ENCODE measurements around the gene TTC28.

The TTC28 gene

DNA sequence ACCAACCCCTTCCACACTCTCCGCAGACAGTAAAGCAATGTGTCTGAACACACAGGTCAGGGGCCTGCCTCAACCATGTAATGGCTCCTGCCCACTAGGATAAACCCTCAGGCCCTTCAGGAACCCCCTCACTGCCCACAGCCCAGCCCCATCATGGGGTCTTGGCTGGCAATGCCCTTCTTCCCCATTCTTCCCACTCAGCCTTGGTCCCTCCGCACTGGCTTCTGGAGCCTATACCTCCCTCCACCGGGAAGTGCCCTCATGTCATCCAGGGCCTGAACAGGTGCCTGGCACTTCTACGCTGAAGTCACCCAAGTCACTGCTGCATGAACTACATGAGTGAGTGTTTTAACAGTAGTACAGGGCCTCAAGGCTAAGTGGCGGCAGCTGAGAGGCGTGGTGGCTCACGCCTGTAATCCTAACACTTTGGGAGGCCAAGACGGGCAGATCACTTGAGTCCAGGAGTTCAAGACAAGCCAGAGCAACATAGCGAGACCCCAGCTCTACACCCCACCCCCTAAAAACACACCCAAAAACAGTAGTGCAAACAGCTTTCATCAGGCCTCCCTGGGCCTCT lies 685.8 kb downstream of the TTC28 start:
- no peak for DNase-seq

DNA sequence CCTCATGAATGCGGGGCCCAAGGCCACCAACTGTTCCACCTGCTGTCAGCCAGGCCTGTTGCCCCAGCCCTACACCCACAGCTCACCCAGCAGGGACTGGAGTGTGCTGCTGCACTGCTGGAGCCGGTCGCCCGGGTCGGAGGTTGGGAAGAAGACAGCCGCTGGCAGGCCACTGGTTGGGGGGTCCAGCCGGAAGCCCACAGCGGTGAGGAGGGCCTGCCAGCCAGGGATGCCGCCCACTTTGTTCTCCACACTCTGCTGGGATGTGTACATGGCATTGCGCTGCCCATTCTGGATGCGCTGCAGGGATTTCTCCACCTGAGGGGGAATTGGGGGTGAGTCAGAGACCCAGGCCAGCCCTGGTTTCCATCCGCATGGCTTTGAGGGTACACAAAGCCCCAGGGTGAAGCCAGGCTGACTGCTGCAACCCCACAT lies 686.4 kb downstream of the TTC28 start:
- no peak for DNase-seq

DNA sequence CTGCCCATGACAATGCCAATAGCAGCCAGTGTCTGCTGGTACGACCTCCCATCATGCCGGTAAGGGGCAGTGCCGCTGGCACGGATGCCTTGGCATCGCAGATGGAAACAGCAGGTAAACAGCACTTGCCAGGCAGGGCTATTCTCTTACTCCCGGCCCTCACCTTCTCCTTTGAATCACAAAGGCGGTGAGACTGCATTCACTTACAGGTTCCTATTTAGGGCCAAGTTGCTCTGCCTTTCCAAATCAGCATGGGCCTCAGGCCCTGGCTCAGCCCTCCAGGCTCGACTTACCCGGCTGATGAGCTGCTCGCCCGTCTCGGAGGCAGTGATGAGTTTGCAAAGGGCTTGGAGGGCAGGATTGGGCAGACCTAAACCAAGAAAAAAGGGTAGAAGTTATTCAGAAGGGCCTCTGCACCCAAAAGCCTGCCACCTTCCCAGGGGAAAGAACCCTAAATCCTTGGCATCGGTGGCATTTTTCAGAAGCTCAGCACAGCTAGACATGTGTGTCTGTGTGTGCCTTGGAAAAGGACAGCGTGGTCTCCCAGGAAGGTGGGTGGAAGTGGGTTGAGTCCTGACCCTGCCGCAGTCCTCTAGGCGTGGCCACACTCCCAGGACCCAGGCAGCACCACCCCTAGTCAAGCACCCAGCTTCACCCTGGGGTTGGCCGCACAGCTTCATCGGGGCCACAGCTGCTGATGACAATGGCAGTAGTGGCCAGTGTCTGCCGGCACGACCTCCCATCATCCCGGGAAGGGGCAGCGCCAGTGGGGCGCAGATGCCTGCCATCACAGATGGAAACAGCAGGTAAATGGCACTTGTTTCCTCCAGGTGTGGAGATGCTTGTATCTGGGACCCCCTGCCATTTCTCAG lies 687.1 kb downstream of the TTC28 start:
- no peak for DNase-seq

DNA sequence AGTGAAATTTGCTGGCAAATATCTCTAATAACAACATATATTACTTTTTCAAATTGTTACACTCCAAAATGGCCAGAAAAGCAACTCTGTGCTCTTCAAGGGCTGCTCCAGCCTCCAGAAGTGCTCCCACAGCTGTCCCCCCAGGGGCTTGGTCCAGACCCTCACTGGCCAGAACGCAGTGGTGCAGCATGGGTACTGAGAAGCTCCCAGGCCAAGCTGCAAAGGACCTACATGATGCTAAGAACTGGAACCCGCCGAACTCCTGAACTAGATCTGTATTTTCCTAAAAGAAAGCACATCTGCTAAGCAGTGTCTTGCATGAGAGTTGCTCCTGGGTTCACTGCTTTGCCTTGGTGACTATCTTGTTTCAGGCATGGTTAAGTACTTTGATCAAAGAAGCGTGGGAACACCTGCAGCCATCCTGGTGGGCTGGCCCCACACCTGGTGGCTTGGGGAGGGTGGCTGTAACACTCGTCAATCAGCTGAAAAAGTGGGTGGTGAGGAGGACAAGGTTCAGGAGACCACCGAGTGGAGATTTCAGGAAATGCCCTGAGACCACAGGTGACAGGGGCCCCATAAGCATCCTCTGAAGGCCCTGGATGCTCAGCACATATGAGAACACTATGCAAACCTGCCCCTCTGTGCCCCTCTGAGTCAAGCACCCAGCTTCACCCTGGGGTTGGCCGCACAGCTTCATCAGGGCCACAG lies 687.9 kb downstream of the TTC28 start:
- DNase-seq = no peak

DNA sequence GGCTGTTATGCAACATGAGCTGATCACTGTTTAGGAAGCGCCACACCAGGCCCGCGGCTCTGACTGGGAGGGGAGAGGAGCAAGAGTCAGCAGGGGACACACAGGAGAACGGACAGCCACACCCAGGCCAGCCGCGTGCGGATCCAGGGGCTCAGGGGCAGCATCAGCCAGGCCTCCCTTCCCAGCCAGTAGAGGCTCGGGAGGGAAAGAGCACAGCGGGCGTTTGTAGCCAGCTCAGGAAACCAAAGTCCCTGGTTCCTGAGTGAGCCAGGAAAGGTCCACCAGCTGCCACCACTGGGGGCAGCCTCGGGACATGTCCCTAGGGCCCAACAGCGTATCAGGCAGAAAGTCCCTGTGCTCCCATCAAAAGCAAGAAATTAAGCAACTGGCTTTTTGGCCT lies 688.8 kb downstream of the TTC28 start:
- DNase-seq = no peak

DNA sequence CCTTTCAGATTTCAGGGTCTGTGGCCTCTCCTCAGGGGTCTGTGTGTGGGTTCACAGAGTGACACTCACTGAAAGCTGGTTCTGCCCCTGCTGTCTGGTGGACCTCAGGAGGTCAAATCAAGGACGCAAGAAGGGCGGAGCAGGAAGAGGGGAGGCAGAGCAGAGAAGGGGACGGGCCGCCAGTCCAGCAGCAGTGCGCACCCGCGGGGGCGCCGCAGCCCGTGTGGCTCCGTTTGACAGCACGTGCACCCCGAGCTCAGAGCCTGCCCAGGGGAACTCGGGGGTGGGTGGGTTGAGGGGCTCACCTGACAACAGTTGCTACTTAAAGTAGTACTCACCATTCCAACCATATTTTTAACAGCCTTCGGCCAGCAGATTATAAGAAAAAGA lies 689.2 kb downstream of the TTC28 start:
- no peak for DNase-seq

DNA sequence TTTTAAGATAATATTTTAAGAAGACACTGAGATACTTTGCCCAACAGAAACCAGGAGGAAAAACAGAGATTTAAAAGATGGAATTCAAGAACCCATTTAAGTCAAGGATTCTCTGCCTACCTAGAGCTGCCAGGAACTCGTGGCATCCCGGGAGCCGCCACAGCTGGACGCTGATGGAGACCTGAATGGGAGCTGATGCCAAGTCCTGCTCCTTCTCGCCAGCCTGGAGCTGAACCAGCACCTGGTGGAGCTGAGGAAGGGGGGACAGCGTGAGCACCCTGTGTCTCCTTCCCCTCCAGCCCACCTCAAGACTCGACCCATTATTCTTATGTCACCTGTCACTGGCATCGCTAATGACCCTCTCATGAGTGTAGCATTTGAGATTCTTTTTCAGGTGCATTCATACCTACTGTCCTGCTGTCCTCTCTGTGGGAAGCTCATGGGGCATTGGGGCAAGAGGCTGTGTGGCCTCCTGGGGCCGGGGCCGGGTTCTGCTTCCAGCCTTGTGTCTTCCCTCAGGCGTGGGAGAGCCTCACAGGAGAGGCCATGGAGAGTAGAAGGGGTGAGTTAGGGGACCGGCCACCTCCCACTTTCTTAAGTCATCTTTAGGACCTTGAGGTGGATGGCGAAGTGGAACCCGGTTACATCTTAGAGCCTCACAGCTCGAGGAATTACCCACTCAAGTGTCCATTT lies 689.7 kb downstream of the TTC28 start:
- no peak for DNase-seq

DNA sequence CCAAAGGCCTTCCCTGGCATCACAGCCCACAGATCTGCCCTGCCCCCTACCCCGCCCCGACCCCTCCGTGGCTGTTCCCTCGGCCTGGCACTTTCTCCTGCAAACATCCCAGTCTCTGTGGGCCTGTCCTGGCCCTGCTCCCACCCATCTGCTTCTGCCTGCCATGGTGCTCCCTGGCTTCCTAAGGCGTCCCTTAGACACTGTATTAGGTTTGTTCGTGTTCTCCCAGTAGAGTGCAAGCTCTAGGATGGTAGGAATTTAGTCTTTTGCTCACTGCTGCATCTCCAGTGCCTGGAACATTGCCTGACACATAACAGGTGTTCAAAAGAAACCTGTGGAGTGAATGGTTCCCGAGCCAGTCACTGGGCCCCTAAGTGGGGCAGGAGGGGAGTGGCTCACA lies 690.9 kb downstream of the TTC28 start:
- no peak for DNase-seq

DNA sequence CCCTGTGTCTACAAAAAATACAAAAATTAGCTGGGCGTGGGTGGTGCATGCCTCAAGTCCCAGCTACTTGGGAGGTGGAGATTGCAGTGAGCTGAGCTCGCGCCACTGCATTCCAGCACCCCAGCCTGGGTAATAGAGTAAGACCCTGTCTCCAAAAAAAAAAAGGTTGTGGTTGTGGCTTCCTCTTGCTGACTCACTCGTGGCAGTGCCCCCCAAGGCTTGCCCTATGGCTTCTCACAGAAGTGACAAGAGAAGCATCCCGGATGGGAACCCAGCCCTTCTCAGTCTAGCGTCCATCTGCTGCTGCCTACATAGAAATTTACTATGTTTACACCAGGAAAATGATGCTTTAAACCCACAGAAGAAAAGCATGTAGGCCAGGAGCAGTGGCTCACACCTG lies 692.1 kb downstream of the TTC28 start:
- DNase-seq = no peak

DNA sequence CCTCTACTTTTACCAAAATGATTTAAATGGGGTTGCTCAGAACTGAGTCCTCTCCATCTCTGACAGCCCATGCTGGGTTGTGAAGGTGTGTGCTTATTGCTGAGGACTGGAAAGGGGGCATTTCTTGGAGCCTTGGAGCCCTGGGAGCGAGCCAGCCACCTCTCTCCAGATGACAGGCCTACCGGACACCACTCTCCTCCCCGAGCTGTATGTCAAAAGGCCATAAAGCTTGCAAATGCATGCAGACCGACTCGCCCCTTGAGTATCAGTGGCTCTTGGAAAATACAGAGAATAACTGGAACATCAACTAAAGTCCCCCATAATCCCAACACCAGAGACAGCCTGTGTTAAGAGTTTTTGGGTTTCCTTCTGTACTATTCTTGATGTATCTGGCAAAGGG lies 692.7 kb downstream of the TTC28 start:
- no peak for DNase-seq

DNA sequence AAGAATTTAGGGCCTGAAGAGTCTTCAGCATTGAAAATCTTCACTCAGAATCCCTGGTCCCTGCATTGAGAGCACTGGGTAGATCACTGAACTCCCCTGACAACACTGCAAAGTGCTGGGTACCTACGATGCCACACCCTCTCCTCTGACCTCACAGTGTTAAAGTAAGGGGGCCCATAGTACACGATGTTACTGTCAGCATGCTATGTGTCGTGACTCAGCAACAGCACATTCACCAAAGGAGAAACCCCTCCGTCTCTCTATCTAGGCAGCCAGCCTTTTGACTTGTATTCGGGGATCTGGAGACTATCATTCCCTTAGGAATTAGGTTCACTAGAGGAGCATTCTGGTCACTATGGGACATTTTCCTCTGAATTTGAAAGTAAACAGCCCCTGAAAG lies 693.2 kb downstream of the TTC28 start:
- DNase-seq = no peak

DNA sequence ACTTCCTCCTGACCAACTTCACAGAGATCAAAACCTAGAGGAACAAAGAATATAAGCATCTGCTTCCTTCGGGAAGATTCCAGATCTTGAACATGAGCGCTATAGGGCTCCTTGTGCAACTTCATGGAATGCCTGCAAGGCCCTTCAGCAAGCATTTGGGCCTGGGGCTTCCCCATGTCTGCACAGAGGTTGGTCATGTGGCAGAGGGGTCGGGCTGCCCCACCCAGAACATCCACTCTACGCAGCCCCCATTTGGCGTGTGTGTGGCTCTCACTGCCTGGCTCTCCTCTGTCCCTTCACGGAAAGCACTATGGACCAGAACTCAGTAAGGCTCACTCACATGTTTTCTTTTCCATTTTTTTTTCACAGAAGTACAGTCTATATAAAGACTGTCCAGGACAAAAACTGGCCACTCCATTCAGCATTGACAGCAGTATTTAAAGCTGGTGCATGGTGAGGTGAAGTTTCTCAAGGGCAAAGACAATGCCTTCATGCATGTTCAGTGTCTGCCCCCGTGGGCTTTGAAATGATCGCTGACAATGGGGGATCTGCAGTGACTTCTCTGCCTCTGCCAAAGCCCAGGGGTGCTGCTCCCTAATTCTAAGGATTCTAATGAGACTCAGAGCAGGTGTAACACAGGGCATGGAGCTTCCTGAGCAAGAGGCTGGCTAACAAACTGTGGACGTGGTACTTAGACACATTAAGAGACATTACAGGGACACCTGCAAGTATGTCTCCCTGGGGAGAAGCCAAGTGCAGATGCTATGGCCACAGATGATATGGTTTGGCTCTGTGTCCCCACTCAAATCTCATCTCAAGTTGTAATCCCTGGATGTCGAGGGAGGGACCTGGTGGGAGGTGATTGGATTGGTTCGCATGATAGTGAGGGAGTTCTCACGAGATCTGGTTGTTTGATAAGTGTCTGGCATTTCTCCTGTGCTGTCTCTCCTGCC lies 694.0 kb downstream of the TTC28 start:
- no peak for DNase-seq

DNA sequence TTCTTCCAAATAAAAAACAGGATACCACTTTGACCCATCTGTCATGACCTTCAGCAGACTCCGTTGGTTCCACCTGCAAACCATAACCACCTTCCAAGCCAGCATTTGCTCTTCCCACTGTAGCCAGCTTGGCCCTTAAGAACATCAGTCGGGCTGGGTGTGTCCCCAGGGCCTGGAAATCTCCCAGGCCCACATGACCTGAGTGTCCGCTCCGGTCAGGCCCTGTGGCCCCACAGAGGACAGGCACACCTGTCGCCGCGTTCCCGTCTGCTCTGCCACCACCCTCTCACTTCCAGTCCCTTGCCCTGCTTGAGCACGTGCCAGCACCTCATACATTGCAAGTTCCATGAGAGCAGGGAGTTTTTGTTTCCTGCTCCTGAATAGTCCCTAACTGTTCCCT lies 694.9 kb downstream of the TTC28 start:
- no peak for DNase-seq

DNA sequence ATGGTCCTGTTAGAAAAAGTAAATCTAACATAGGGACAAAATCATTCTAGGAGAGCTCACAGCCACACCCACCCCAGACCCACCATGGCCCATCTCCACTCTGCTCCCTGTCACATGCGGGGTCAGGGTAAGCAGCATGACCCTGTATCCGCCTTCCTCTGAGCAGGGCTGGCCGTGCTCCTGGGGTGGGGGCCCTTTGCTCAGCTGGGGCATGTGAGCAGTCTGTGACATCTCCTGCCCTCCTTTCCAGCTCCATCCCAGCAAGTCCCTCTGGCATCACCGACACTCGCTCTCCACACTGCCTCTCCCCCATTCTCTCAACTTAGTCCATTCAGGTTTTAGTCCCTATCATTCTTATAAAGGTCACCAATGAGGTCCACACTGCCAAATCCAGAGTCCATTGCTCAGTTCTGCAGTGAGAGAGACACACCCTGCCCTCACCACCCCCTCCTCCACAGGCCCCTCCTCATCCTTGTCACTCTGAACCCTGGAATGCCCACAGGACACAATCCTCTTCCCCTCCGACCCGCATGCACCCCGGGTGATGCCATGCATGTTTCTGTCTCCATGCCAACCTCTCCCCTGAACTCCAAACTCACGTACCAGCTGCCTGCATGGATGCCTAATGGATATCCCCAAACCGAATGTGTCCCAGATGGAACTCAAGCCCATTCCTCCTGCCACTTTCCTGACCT lies 695.5 kb downstream of the TTC28 start:
- DNase-seq = no peak

DNA sequence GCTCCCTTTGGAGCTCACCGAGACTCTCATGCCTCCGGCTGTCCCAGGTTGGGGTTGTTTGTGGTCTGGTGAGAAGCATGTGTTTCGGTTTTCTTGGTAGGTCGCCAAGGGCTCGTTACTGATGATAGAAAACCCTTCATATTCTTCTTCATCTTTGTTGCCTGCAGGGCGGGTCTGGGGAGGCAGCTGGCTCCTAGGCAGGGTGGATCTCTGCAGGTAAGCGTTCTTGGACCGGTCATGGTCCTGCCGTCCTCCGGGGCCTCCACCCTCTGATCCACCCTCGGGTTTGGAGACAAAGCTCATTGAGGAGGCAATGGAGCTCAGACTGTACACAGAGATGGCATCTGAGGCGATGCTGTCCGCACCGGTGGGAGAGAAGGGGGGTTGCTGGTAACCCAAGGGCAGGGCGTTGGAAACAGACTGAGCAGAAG lies 696.3 kb downstream of the TTC28 start:
- no peak for DNase-seq

DNA sequence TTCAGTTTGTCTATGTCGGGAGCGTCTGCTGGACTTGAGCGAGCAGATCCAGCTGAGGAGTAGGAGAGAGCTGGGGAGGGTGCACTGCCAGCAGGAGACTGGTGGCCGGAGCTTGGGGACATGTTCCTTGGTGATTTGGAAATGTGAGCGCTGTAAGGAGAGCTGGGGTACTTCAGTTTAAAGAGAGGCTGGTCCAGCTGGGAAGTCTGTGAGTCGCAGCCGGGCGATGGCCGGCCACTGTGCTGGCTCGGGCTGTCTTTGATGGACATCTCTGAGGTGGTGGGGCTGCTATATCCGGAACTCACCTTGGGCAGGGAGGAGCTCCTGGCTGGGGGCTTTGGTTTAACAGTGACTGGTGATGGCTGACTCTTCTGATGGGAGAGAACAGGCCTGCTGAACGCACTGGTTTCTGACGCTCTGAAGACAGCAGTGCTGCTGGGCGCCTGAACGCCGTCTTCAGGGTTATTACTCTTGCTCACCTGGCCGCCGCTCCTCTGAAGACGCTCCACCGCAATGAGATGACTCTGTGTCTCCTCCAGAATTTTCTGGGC lies 696.9 kb downstream of the TTC28 start:
- DNase-seq = no peak

DNA sequence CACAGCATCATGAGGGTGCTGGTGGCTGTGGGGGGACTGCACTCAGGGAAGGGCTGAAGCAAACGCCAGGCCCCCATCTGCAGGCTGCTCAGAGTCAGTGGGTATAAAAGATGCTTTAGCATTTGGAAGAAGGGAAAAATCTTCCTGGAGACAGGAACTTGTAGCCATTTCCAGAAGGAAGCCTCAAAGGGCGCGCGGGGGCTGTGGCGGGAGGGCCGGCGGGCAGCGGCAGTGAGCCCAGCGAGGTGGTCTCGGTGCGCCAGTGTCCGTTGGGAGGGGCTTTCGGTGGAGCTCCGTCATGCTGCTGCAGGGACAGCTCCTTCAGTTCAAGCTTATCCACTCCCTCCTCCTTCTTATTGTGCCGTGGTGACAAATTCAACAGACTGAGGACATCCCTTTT lies 697.5 kb downstream of the TTC28 start:
- DNase-seq = no peak

DNA sequence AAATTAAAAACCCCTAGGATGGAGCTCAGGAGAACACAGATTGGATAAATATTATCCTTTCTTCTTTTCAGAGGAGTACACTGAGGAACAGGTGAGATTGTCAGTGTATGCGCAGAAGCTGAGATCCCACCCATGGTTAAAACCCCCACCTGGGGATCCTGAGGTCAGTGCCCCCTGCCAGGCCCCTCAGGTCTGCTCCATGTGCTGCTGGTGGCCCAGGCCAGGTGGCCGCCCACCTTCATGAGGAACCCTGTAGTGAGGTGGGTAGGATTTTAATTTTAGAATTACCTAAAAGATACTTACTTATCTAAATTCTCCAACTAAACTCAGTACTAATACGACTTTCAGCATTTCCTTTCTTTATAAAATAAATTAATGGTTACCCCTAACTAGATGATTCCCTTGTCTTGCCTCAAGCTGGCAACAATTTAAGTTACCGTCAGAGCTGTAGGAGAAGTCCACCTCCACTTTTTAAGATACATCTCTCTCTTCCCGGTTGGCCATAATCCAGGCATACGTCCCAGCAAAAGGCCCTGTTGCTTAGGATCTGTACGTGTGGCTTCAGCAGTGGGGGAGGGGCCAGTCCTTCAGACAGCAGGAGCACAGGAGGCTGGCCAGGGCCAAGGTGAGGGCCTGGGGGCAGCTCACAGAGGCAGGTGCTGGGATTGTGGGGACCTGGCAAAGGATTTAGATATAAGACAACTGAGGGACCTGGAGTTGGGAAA lies 699.1 kb downstream of the TTC28 start:
- no peak for DNase-seq

DNA sequence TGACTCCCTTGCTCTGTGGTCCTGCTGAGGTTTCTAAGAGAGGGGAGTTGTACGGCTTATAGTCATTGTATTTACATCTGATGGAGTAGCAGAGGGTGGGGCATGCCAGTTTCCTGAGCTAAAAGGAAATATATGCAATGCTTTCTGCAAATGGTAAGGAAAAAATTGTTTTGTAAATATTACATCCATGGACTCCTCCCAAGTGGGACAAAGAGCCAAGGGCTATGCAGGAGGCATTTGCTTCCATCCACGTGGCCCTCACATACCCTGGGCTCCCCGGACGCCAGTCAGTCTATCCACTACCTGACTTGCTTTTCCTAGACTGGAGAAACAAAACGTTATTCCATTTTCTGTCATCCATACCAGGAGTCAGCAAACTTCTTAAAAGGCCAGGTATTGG lies 700.8 kb downstream of the TTC28 start:
- no peak for DNase-seq
